Kidney (tissue), 14 donors: ENCODE data around the gene KRT78. TPM values are rescaled to one million over a fixed set of nuclear protein-coding genes. Genes with fewer than 3 reads are reported as not detected.

Experiments
- DNase-seq, 5 donors: peaks; one replicate each; pipeline ENCODE4 v3.0.0-alpha.2; 2013 to 2020
- FAIRE-seq: peaks from 2 replicates; lab custom pipeline; 2012; peaks lifted over from hg19 to GRCh38; lab: Jason Lieb, UNC
- H3K27ac ChIP-seq, 2 donors: one replicate each; pipeline ENCODE4 v1.7.0; 2013; ENCODE audit warnings: low read depth in 2 of 2, low read length in 2 of 2, inconsistent platforms in 1 of 2
- H3K27me3 ChIP-seq: one replicate; pipeline ENCODE4 v1.7.1; 2013; ENCODE audit warnings: low read length, inconsistent platforms; ENCODE audit not compliant: control insufficient read depth, insufficient read depth
- H3K36me3 ChIP-seq, 3 donors: one replicate each; pipeline versions ENCODE4 v1.7.0 to v1.7.1; 2013; ENCODE audit warnings: low read length in 3 of 3, control low read depth in 1 of 3, inconsistent platforms in 1 of 3; ENCODE audit not compliant: insufficient read depth in 3 of 3, control insufficient read depth in 2 of 3
- H3K4me1 ChIP-seq, 3 donors: one replicate each; pipeline versions ENCODE4 v1.7.0 to v1.7.1; 2013; ENCODE audit warnings: low read length in 3 of 3, inconsistent platforms in 1 of 3, low read depth in 1 of 3; ENCODE audit not compliant: control insufficient read depth in 2 of 3, insufficient read depth in 2 of 3
- H3K4me3 ChIP-seq, 3 donors: one replicate each; pipeline versions ENCODE4 v1.7.0 to v1.8.1; 2013; ENCODE audit warnings: low read length in 3 of 3, control low read depth in 1 of 3, inconsistent platforms in 1 of 3
- H3K9ac ChIP-seq, 3 donors: one replicate each; pipeline versions ENCODE4 v1.7.0 to v1.7.1; 2013; ENCODE audit warnings: low read length in 3 of 3, control low read depth in 1 of 3, inconsistent platforms in 1 of 3
- H3K9me3 ChIP-seq, 3 donors: one replicate each; pipeline versions ENCODE4 v1.7.0 to v1.7.1; 2013; ENCODE audit warnings: low read length in 3 of 3, control low read depth in 1 of 3, inconsistent platforms in 1 of 3; ENCODE audit not compliant: control insufficient read depth in 2 of 3, insufficient read depth in 1 of 3
- intact Hi-C: fragments of 100-400 bp; cut with DNase I; formaldehyde crosslinking; loops from one replicate; pipeline ENCODE4 v1.11.1; 2022
- polyA plus RNA-seq: library from polyadenylated mRNA; stranded (reverse); fragments of 350-450 nt; fragmentation: Illumina TruSeq; extraction: RNeasy Lipid Tissue Mini Kit (QIAGEN cat#74804); gene quantifications from one replicate; pipeline ENCODE4 v1.2.3, GENCODE V29; 2014; ENCODE audit warnings: low read depth, low replicate concordance; ENCODE audit not compliant: insufficient read depth
- total RNA-seq: library from RNA; stranded (reverse); fragmentation: NEBNext Ultra II Directional; extraction: Animal tissue kit (Norgen Biotek cat#: 25700); gene quantifications from one replicate; pipeline ENCODE4 v1.2.1, GENCODE V29; 2021
- TF ChIP-seq, protein P1 (sequence below): IDR thresholded peaks from 3 replicates; pipeline ENCODE4 v1.5.1; 2012; ENCODE audit warnings: mild to moderate bottlenecking, moderate library complexity, borderline replicate concordance; ENCODE audit not compliant: insufficient read depth; ENCODE audit errors: extremely low read depth
- donor health status: control.
- donor health status: control.
- donor health status: control.
- donor health status: control.
- donor health status: control.
- donor health status: DM: yes; HTN: yes; CAD: no.
- donor health status: Normal renal cell carcinoma (clear cell type).

KRT78 gene
- total and polyA plus RNA-seq, 2 donors from 2014 or later: not detected

DNA sequence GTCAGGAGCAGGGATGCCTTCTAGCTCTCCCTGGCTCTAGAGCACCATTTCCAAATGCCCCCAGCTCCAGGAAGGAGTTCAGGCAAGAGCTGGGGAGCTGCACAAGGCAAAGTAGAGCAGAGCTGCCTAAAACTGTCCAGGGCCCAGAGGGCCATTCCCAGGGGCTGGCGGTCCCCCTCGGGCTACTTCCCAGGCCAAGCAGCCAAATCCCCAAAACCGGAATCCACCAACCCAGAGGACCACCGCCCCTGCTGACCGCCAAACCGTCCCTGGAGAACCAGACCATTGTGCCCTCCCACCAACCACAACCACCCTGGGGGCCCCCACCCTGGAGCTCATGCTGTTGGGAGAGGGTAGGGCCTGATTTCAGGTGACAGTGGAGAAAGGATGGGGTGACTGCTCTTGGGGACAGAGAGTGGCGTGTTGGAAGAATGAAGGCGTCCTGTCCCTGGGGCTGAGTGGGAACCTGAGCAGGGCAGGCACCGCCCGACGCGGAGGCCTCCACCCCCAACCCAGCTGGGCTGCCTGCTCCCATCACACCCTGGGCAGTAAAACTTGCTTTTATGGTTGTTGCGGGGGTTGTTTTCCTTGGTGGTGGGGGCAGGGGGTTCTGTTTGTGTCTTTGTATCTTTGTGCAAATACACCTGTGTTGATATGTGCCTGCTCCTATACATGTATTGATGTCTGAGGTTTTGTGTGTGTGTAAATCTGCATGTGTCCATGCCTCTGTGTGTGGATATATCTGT, 24.0 kb upstream of the KRT78 start:
- TF ChIP-seq, protein P1, sequence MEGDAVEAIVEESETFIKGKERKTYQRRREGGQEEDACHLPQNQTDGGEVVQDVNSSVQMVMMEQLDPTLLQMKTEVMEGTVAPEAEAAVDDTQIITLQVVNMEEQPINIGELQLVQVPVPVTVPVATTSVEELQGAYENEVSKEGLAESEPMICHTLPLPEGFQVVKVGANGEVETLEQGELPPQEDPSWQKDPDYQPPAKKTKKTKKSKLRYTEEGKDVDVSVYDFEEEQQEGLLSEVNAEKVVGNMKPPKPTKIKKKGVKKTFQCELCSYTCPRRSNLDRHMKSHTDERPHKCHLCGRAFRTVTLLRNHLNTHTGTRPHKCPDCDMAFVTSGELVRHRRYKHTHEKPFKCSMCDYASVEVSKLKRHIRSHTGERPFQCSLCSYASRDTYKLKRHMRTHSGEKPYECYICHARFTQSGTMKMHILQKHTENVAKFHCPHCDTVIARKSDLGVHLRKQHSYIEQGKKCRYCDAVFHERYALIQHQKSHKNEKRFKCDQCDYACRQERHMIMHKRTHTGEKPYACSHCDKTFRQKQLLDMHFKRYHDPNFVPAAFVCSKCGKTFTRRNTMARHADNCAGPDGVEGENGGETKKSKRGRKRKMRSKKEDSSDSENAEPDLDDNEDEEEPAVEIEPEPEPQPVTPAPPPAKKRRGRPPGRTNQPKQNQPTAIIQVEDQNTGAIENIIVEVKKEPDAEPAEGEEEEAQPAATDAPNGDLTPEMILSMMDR: no peak
- no peaks in the 10 kb centered on the region for H3K9me3 ChIP-seq
- no peak overlapping the region for H3K9ac ChIP-seq
- no peak overlapping the region for H3K27ac ChIP-seq
- FAIRE-seq (no peak), DNase-seq (peak in 1 of 5 donors; percentile 68)
- no peak overlapping the region for H3K4me3 ChIP-seq
- H3K4me1 ChIP-seq: peaks cover 0 to 27% (median 5%) of the 10 kb centered on the region in 3 donors
- H3K36me3 ChIP-seq: no peaks in the 10 kb centered on the region
- intact Hi-C loops: loop anchor here (10.0 kb wide), 2 partner anchors 498 to 718 kb away; no protein-coding TSS in a partner anchor
- no peaks in the 10 kb centered on the region for H3K27me3 ChIP-seq

DNA sequence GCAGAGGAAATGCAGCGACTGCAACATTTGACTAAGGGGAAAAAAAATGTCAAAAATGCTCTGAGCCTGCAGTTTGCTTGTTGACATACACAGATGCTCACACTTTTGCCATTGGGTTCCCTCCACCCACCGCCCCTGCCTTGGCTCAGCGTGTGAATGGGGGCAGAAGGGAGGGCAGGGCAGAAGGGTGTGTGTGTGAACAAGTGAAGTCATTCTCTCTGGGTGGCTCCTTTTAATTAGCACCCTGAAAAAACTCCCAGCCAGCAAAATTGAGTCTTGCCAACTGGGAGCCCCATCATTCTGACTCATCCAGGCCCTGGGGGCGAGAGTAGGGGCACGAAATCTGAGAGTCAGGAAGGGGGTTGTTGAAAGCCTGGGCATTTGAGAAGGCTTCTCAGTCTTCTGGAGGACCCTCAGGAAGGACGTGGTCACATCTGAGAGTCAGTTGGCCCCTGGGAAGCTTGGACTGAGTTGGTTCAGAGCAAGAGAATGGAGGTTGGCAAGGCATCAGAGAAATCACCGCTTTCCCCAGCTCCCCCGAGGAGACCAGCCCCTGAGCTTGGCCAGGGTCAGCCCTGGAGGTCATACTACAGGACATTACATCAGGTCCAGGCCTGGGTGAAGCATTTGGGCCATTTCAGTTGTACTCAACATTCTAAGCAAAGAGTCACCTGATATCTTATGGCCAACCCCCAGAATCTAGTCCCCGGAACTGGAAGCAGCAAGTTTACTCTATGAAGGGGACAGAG, 22.7 kb upstream of the KRT78 start:
- FAIRE-seq (no peak), DNase-seq (peak in 2 of 5 donors; percentile 55 to 83)
- TF ChIP-seq, protein P1: no peak
- Histone ChIP-seq H3K4me1 (peaks cover 0 to 27% (median 5%) of the 10 kb centered on the region in 3 donors), H3K36me3 (no peaks in the 10 kb centered on the region), H3K9ac (no peak overlapping the region), H3K4me3 (no peak overlapping the region), H3K27ac (peak overlapping the region in 1 of 2 donors; percentile 33), H3K9me3 (no peaks in the 10 kb centered on the region), H3K27me3 (no peaks in the 10 kb centered on the region)
- intact Hi-C loops: loop anchor here (10.0 kb wide), 2 partner anchors 497 to 717 kb away; no protein-coding TSS in a partner anchor

DNA sequence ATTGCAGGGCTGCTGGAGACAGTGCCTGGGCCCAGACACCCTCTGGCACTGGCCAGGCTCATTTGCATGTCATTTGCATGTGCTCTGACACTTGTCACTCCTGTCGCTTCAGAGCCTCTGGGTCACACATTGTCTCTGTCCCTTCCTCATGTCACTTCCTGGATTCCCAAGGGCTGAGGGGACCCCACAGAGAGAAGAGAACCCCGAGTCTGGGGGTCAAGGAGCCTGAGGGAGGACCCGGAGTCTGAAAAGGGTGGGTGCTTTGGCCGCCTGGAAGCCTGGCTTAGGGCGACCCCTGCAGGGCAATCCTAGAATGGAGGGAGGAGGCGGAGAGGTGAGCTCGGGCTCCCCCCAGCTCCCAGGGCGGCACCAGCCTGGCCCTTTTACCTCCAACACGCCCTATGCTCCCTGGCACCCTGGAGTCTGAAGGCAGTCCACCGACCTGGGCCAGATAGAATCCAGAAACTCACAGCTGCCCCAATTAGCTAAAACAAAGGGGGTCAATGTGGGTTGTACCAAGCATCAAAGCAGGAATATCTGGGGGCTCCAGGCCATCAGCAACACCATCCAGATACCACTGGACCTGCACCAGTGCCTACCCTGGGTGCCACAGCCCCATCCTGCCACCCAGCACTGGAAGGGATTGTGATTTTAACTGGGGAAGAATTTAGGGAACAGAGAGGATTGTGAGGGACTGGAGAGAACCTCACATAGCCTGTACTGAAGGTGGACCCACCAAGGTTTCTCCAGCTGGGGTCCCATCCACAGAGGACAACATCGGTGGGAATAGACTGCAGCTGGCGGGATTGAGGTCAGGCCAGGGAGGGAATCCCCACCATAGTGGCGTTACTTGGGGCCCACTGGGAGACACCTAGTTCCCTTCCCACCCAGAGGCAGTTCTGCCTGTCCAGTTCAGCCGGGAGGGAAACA, 21.8 kb upstream of the KRT78 start:
- TF ChIP-seq, protein P1: peak; percentile 39
- Histone ChIP-seq H3K4me1 (peaks cover 0 to 21% (median 5%) of the 10 kb centered on the region in 3 donors), H3K36me3 (no peaks in the 10 kb centered on the region), H3K27me3 (no peaks in the 10 kb centered on the region), H3K4me3 (no peak overlapping the region), H3K9ac (no peak overlapping the region), H3K9me3 (no peaks in the 10 kb centered on the region), H3K27ac (peak overlapping the region in 1 of 2 donors; percentile 27)
- DNase-seq (peak; percentile 39 to 74 (median 64)), FAIRE-seq (no peak)
- intact Hi-C loops: loop anchor here (10.0 kb wide), 2 partner anchors 496 to 716 kb away; no protein-coding TSS in a partner anchor
